H1 (cell line): ENCODE data around the gene TEAD2. TPM values are rescaled to one million over a fixed set of nuclear protein-coding genes. Genes with fewer than 3 reads are reported as not detected.
A peak's percentile ranks its signal among the peaks of the same experiment; 100 is the strongest.

Experiments used
- ATF2 ChIP-seq: IDR thresholded peaks from 2 replicates; pipeline ENCODE4 v1.6.1; 2012; ENCODE audit warnings: low read length, inconsistent platforms
- BCL11A ChIP-seq, 2 experiments: IDR thresholded peaks; one replicate each; pipeline ENCODE4 v1.6.1; 2011; ENCODE audit warnings: low read depth in 2 of 2, low read length in 2 of 2, mild to moderate bottlenecking in 2 of 2
- CHD7 ChIP-seq: fragments of 300-600 bp; sonication (generic); IDR thresholded peaks from 2 replicates; pipeline ENCODE4 v1.7.1; 2012; ENCODE audit warnings: low read length, moderate library complexity, mild to moderate bottlenecking, inconsistent platforms; ENCODE audit not compliant: insufficient replicate concordance
- GABPA ChIP-seq: IDR thresholded peaks from 2 replicates; pipeline ENCODE4 v1.6.1; 2011; ENCODE audit warnings: mild to moderate bottlenecking, low read length, moderate library complexity, borderline replicate concordance; ENCODE audit not compliant: insufficient read depth
- JUN ChIP-seq: IDR thresholded peaks from 2 replicates; pipeline ENCODE4 v1.6.1; 2011; ENCODE audit warnings: low read depth, mild to moderate bottlenecking, improper control_type of control experiment, low read length
- JUND ChIP-seq: IDR thresholded peaks from 2 replicates; pipeline ENCODE4 v1.6.1; 2011; ENCODE audit warnings: mild to moderate bottlenecking, improper control_type of control experiment, low read length
- SIN3A ChIP-seq, 2 experiments: IDR thresholded peaks in 1 of 2; conservative IDR thresholded peaks in 1 of 2; 2 replicates each; pipeline ENCODE4 v1.6.1; 2011 to 2012; ENCODE audit warnings: low read length in 2 of 2, improper control_type of control experiment in 1 of 2, low read depth in 1 of 2, mild to moderate bottlenecking in 1 of 2
- polyA plus RNA-seq, 7 experiments: library from polyadenylated mRNA; depleted of rRNA in 3 of 7; stranded (reverse) in 5 of 7; unstranded in 2 of 7; fragments of >200 nt in 5 of 7; fragments of 200-250 nt in 2 of 7; gene quantifications; 1 replicate in 5 of 7; 2 replicates in 1 of 7; 4 replicates in 1 of 7; pipeline versions ENCODE4 v1.2.1 to v1.2.3, GENCODE V29; 2011 to 2013; ENCODE audit warnings: missing spikeins in 2 of 7, mixed read lengths in 2 of 7
- total RNA-seq: library from RNA; stranded (reverse); fragmentation: NEBNext Ultra II Directional; extraction: Animal tissue kit (Norgen Biotek cat#: 25700); gene quantifications from 2 replicates; pipeline ENCODE4 v1.2.1, GENCODE V29; 2021

The TEAD2 gene
- total and polyA plus RNA-seq, 2 of the 8 experiments (the other 6 are each of a cell fraction or from before 2014, with no cell fraction given): 87.6 to 146 TPM

- TF ChIP-seq SIN3A (conservative IDR thresholded peaks at IDR 0.05 in 1 of 2, IDR thresholded peaks at IDR 0.05 in 1 of 2; ENCODE audit: low read depth in 1 of 2, low read length in 2 of 2): peak in 1 of 2 experiments; percentile 73; a peak in 2 of 4 replicates
- no peak for TF ChIP-seq CHD7
- TF ChIP-seq ATF2: no peak
- TF ChIP-seq BCL11A (IDR thresholded peaks at IDR 0.05; ENCODE audit: low read depth in 2 of 2, low read length in 2 of 2): no peak
- no peak for TF ChIP-seq GABPA
- no peak for TF ChIP-seq JUND
- TF ChIP-seq JUN: no peak
Observed at GRCh38 chr19:49362048-49362928, at the start of gene TEAD2 (continued).
